ENCODE measurements around the gene TTC39C.

Gene TTC39C

GRCh38 chr18:24014062-24014985 lies at the start of gene TTC39C:
TSS of gene TTC39C (plus strand) at chr18:24014754. CDS start at chr18:24014872, 118 bp downstream.
- peak; percentile 60 for DNase-seq

DNA sequence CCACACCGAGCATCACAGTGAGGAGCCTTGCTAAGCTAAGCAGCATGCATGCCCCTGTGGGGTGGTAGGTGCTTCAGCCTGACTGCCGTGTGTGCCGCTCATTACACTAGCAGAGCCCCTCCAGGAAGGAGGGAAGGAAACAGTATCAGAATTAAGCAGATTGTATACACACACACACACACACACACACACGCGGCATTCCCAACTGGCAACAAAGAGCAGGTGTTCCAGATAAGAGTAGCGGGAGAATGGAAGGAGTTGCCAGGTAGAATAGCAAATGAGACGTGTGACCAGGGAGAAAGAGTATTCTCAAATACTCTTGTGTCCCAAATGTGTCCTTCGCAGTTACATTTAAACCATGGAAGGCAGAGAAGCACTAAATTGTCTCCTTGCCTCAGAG lies 47.6 kb upstream of the TTC39C start:
- DNase-seq: no peak

- DNase-seq: no peak
These were observed 47.0 kb upstream of the TTC39C start for GRCh38 chr18:23967321-23968089.

DNA sequence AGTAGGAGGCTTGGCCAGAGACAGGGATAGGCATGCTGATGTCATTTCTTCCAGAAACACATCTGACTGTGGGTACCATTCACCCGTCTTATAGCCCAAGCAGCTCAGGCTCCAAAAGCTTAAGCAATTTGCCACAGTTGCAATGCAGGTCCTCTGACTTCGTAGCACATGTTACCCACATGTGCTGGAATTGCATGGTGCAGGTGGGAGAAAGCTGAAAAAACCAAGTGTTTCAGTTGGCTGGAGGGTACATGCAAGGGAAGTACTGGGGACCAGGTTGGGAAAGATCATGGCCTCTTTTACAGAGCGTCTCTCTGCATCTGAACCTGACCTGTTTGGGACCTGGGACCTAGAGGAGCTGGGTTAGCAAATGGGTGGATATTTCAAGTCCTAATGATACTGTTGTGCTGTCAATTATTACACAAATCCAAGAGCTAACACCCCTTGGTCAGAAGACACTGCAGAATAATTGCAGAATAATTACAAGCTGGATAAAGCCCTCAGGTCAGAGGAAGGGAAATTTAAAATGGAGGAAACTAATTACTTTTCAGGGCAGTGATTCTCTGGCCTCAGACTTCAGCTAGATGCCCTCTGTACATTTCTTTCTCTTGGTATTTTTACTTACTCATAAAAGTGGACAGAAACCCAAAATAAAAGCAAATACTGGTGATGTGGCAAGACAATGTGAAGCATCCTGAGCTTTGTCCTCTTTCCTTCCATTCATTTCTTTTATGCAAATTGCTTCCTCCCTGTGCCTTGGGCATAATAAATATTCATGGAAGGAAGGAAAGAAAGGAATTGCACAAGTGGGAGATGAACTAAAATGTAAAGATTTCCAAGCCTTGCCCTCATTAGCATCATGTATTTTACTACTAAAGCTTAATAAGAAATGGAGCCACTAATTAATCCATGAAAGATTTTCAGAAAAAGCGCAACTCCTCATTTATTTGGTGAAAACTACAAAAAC lies 45.6 kb upstream of the TTC39C start:
- no peak for DNase-seq

DNA sequence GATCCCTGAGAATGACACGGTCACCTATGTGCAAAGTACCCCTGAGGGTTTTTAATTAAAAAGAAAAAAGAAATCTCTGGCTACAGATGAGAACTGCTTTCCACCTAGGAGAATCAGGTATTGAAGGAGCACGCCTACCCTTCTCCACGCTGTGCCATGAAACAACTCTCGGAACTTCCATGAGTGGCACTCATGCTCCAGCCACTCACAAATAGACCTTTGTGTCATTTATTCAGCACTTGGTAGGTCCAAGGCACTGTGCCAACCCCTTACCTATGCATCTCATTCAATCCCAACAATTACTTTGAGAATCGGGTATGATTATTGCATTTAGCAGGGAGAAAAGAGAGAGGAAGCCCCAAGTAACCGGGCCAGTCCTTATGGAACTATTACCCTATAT lies 44.9 kb upstream of the TTC39C start:
- DNase-seq: no peak

- no peak for DNase-seq
These were observed 44.1 kb upstream of the TTC39C start for GRCh38 chr18:23970161-23971096.

GRCh38 chr18:23971097-23971440 lies 43.5 kb upstream of the TTC39C start:
- no peak for DNase-seq

DNA sequence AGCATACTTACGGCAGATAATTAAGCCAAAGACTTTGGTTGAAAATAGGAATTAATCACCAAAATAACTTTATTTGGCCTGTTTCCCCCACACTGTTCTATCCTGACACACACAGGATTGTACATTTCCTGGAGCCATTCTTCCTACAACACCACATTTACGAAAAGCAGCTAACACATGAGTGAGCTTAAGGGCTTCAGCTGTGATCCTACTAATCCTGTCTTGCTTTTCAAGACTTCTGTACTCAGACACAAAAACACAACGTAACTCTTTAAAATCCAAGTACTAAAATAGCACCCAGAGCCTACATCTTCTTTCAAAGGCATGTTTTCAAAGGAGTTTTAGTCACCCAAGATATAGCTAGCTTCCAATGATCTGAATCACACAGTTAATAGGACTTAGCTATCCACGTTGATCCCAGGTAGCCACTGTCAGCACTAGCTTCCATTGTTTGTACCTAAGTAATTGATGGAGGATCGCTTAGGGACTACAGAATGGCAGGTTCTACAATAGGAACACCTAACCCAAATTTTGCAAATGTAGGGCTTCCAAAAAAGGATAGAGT lies 42.8 kb upstream of the TTC39C start:
- DNase-seq: no peak

DNA sequence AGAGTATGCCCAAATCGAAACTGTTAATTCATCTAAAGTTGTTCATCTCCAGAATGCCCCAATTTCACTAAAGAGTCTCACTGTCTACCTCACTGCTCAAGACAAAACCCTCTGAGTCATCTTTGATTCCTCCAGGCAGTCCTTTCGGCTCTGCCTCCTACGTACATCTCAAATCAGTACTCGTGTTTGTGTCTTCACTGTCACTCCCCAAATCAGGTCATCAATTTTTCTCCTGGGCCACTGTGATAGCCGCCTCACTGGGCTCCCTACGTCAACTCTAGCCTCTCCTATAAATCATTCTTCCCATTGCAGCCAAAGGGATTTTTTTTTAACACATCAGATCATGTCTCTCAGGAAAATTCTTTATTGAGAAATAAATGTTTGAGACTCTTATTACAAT lies 42.1 kb upstream of the TTC39C start:
- no peak for DNase-seq

GRCh38 chr18:23977103-23977502 lies 37.5 kb upstream of the TTC39C start:
- no peak for DNase-seq

DNA sequence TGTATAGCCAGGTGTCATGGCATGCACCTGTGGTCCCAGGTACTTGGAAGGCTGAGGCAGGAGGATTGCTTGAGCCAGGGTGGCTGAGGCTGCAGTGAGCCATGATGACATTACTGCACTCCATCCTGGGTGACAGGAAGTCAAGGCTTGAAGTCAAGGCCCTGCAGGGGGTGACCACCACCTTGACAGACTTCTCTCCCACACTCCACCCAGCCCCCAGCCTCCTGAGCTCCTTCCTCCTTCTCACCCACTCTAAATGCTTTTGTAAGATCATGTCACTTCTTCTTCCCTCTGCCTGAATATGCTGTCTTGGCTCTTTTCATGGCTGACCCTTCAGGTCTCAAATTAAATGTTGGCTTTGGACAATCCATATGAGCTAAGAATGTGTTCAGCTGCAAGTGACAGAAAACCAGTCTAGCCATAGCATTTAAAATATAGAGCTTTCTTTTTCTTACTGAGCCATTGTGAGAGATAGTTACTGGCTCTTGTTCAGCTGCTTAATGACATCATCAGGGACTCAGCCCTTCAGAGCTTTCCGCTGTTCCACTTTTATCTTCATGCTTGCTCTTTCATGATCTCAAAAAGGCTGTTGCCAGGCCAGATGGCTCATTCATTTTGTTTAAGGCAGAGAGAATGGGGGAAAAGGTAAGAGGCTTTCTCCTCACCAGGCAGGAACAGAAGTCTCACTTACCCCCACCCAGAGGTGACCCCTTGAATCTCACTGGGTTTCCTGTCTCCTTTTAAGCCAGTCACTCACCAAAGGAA lies 36.7 kb upstream of the TTC39C start:
- DNase-seq: no peak

DNA sequence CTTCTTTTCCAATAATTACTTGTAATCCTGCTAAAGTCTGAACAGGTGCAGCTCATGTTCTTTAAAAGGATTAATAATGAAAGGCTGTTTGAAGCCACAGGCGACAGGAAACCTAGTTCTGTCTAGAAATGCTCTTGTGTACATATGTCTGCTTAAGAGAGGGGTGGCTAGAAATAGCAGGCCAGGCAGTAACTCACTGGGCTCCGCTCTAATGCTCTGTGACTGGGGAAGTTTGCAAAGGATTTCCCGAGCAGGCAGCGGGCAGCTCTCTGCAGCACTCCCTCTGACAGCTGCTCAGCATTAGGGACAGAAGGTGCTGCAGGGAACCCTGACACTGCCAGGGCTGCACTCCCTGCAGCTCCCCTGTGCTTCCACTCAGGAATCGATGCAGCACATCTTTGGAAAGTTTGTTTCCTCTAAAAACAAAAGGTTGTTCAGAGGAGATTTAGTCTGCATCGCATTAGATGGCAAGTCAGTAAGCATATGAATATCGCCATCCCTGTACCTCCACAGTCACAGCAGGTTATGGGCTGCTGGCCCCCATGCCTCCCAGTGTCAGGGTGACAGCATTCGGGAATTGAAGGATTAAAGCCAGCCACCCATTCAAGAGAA lies 33.1 kb upstream of the TTC39C start:
- DNase-seq: no peak

- no peak for DNase-seq
These were observed 32.1 kb upstream of the TTC39C start for GRCh38 chr18:23982155-23983079.

DNA sequence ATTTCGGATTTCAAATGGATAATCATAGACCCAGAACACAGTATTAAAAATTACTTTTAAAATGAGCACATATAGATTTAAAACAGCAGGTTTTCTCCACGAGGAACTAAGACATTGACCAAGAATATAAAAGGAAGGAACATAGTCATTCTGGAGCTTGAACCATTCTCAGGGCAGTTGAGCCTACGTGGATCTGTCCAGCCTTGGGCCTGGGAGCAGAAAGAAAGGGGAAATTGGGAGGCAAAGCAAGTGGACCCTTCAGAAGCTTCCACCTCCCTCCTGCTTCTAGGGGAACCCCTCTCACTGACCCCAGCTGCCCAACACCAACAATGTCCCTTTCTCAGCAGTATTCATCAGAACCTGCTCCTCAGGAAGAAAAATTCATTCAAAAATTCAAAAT lies 31.4 kb upstream of the TTC39C start:
- DNase-seq: no peak

- DNase-seq: no peak
These were observed 27.8 kb upstream of the TTC39C start for GRCh38 chr18:23986600-23987359.

GRCh38 chr18:23990474-23991410 lies 23.8 kb upstream of the TTC39C start:
- DNase-seq: no peak
